ENCODE results near the gene PIK3R2.
"Not testable (repeated sequence)": the region's sequence is repeated elsewhere in the genome, so short reads cannot be mapped to it uniquely, and the experiment has no call there.

Gene PIK3R2

DNA sequence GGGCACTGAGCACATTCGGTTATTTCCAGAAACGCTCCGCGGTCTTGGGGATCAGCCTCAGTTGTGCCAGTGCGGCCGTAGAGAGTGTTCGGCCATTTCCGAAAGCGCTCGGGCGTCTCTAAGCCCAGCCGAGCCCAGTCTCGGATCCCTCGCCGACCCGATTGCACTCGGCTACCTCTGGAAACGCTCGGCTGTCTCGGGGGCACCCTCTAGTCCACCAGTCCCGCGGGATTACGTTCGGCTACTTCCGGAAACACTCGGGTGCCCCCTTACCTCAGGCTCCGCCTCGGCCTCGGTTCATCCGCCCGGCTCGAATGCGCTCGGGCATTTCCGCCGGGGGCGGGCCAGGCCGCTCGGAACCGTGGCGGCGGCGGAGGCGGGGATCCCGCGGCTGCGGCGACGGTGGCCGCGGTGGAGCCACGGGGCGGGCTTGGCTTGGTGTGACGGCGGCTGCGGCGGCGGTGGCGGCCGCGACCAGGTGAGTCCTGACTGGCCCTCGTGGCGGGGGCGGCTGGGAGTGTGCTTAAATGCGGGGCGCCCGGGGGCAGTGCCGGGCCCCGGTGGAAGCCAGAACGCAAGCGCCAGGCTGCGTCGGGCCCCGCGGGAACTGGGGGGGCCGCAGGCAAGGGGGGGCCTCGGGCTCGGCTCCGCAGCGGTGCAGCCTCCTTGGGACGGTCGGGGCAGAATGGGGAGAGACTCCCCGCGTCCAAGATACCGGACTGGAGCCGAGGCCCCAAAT is at the start of gene PIK3R2:
PIK3R2 (plus strand) TSS at position 347 of the 739 bp plus-strand sequence. CDS start 2,717 bp downstream, outside the sequence.
- peak; percentile 96 for FAIRE-seq

DNA sequence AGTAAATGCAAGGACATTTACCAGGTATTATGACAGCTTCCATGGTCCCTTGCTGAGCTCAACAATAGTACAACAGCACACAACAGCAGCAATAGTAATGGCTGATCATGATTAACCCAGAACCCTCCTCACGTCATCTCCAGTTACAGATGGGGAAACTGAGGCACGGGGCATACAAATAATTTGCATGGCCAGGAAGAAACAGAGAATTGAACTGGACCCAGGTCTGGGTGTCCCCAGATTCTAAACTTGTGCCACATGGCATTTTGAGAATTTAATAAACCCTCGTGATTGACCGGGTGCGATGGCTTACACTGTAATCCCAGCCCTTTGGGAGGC is 48.2 kb upstream of the PIK3R2 start:
- no peak for FAIRE-seq

- not testable (repeated sequence) for FAIRE-seq
These were observed 47.7 kb upstream of the PIK3R2 start for GRCh38 chr19:18105259-18105658.

DNA sequence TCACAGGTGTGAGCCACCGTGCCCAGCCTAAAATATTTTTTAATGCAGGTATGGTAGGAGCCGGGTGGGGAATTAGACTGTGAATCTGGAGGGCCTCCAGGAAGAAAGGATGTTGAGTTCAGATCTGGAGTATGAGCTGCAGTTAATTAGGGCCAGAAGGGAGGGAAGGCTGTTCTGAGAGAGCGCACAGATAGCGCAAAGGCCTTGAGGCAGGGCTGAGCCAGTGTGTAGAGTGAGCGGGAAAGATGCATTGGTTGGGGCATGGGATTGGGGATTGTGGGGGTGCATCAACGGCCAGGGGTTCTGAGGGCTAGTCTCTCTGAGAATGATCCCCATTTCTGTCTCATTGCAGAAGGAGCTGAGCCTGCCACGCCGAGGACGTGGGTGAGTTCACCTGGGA is 45.7 kb upstream of the PIK3R2 start:
- no peak for FAIRE-seq

GRCh38 chr19:18108897-18109296 is 44.1 kb upstream of the PIK3R2 start:
- FAIRE-seq: no peak

GRCh38 chr19:18109341-18109732 is 43.6 kb upstream of the PIK3R2 start:
- FAIRE-seq: no peak

- no peak for FAIRE-seq
These were observed 43.0 kb upstream of the PIK3R2 start for GRCh38 chr19:18109733-18110608.

DNA sequence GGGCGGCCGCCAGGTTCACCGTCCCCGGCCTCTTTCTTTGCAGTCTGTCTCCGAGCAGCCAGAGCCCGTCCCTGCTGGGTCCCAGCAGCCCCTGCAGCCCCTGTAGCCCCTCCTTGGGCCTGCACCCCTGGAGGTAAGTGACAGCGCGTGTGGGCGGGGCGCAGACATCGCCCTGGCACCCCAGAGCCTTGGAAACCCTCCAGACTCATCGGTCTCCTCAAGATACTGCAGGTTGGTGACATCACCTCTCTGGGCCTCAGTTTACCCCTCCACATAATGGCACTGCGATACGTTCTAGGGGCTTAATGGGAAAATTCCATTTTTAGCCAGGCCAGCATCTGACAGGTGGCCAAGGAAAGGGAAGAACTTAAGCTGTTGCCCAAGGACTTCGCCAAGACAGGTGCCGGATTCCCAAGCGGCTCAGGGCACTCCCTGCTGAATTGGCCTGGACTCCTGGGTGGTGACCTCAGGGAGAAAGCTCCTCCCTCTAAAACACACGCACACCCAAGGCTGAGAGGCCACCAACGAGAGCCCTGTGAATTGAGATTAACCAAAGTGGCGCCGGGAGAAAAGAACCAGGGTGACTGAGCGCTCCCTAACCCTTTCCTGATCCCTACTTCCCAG is 42.2 kb upstream of the PIK3R2 start:
- FAIRE-seq: no peak

- FAIRE-seq: peak; percentile 34
These were observed 39.9 kb upstream of the PIK3R2 start for GRCh38 chr19:18112989-18113478.

DNA sequence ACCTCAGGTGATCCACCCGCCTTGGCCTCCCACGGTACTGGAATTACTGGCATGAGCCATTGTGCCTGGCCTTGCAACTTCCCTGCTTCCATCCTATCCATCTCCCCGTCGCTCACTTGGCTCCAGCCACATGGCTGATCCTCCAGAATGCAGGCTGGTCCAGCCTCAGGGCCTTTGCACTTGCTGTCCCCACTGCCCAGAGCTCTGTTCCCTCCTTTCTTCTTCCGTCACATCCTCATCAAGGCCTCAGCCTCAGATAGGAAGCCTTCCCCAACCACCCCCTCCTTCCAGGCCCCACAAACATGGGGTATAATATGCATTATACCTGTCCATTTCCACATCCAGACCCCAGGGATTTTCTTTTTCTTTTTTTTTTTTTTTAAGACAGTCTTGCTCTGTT is 39.1 kb upstream of the PIK3R2 start:
- FAIRE-seq: no peak

- FAIRE-seq: no peak
These were observed 38.5 kb upstream of the PIK3R2 start for GRCh38 chr19:18114483-18114882.

GRCh38 chr19:18117364-18117691 is 35.6 kb upstream of the PIK3R2 start:
- FAIRE-seq: no peak

DNA sequence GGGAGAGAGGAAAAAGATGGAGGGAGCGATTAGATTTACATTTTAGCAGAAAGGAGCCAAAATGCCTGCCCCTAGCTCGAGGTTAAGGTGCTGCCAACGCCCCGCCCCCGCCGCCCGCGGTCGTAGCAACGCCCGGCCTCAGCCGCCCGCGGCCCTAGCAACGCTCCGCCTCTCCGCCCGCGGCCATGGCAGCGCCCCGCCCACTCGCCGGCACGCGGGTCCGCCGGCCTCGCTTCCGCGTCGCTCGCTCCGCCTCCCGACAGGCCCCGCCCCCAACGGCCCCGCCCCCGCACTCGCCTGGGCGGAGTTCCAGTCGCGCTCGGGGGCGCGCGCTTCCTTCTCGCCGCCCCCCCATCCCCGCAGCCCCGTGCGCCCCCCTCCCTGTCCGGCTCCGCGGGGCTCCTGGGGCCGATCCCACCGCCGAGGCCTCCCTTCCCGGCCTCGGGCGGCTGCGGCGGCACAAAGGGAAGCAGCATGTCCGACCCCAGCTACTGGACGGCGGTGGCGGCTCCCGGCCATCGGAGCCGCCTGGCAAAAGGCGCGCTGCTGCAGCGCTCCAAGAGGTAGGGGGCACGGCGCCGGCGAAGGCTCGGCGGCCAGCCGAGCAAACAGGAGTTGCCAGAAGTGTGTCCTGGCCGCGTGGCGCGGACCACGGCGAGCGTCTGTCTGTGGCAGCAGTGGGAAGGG is 35.1 kb upstream of the PIK3R2 start:
- FAIRE-seq: no peak

DNA sequence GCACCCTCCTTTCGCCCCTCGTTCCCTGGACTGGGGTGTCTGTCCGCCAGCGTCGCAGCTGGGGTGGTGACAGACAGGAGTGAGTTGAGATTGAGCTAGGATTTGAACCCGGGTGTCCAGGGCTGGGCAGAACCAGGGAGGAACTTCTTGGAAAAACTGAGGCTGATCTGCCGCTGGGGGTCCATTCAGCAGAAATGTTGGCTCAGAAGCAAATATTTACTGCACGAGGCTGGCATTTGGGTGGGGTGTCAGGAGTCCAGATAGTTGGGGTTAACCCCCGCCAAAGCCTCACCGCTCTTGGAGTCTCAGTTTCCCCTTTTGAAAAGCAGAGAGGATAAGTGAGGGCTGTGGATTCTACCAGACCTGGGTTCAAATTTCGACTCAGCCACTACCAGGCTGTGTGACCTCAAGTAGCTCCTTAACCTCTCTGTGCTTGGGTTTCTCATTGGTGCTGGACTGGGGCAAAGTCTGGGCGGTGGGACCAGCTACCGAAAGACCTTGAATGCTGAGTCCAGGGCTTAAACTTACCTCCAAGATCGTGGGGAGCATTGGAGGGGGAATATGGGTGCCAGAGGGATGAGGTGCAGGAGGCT is 34.4 kb upstream of the PIK3R2 start:
- FAIRE-seq: no peak

- FAIRE-seq: no peak
These were observed 33.8 kb upstream of the PIK3R2 start for GRCh38 chr19:18119013-18119716.

- no peak for FAIRE-seq
These were observed 33.3 kb upstream of the PIK3R2 start for GRCh38 chr19:18119717-18120105.

DNA sequence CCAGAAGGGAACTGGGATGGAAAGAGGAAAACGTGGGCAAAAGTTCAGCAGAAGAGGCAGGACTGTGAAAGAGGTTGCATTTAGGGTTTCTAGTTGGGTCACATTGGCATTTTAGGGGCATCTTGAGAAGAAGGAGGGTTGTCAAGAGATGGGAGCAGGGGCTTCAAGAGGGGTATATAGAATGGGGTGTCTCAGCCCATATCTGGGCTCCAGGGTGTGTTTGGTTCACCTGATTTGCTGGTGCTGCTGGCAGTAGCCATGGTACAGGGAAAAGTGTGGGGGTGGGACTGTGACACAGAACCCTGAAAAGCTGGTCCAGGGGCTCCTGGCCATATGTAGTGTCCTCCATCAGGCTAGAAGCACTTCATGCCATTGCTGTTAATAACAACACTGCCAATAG is 32.8 kb upstream of the PIK3R2 start:
- no peak for FAIRE-seq

- FAIRE-seq: no peak
These were observed 31.8 kb upstream of the PIK3R2 start for GRCh38 chr19:18121166-18121565.

- no peak for FAIRE-seq
These were observed 30.5 kb upstream of the PIK3R2 start for GRCh38 chr19:18122424-18122823.

DNA sequence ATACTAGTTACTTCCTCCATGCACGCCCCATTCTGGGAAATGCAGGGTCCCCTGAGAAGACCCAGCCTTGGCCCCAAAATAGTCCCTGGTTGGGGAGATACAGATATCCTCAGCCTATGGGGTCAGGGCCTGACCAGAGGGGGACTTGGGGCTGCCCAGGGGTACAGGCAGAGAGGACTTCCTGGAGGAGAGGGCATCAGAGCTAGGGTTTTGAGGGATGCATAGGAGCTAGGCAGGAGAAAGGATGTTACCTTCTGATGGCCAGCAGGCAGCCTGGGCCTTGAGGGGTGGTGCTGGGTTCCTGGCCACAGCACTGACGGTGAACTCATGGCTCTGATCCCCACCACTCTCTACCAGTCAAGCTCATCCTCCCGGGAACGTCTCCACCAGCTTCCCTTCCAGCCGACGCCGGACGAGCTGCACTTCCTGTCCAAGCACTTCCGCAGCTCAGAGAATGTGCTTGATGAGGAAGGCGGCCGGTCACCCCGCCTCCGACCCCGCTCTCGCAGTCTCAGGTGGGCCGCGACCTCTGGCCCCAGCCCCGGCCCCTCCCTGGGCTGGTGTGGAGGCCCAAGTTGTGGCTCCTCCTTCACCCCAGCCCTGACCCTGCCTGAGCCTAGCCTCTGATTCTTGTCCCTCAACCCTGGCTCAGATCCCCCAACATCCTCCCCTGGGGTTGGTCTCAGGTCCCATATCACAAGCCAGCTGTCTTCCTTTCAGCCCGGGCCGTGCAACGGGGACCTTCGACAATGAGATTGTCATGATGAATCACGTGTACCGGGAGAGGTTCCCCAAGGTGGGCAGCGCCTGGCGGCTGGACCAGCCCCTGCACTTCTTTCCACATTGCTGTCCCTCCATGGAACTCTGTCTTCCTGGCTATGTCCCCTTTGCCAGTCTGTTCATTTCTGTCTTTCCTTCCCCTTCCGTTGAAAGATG is 29.8 kb upstream of the PIK3R2 start:
- FAIRE-seq: no peak

DNA sequence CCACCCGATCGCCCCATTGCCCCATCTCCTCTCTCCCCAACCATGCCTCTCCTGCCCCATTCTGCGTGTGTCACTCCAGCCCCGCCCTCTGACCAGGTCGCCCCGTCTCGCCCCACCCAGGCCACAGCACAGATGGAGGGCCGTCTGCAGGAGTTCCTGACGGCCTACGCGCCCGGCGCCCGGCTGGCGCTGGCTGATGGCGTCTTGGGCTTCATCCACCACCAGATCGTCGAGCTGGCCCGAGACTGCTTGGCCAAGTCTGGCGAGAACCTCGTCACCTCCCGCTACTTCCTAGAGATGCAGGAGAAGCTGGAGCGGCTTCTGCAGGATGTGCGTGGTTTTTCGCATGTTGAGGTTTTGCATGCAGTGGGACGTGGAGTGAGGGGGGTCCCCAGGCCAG is 29.1 kb upstream of the PIK3R2 start:
- FAIRE-seq: no peak

Data from TTC549 (cell line).